ACHN (cell line): ENCODE results near the gene NUCKS1.
A peak's percentile ranks its signal among the peaks of the same experiment; 100 is the strongest.

ENCODE experiments used
- DNase-seq: peaks from one replicate; pipeline ENCODE4 v3.0.0-alpha.2; 2015
- in situ Hi-C: cut with HindIII; loops from 2 replicates; pipeline ENCODE4 v1.10.0; 2017; ENCODE audit warnings: low sequenced_read_pairs, low pct_ligation_motif_present, low pct_unique_long_range_greater_than_20kb

NUCKS1 gene

GRCh38 chr1:205710201-205711062 is 39.5 kb downstream of the NUCKS1 start:
- in situ Hi-C loops = no loop called here
- no peak for DNase-seq

- DNase-seq = no peak
- in situ Hi-C loops = no loop called here
Measured at GRCh38 chr1:205709640-205710039, 40.3 kb downstream of the NUCKS1 start.

- in situ Hi-C loops = no loop called here
- DNase-seq = peak; percentile 11
Measured at GRCh38 chr1:205709059-205709398, 41.0 kb downstream of the NUCKS1 start.

- in situ Hi-C loops = no loop called here
- no peak for DNase-seq
Measured at GRCh38 chr1:205706601-205707502, 43.1 kb downstream of the NUCKS1 start.

- in situ Hi-C loops = no loop called here
- DNase-seq = no peak
Measured at GRCh38 chr1:205704903-205705302, 45.1 kb downstream of the NUCKS1 start.

- no peak for DNase-seq
- in situ Hi-C loops = no loop called here
Measured at GRCh38 chr1:205703072-205703471, 46.9 kb downstream of the NUCKS1 start.

GRCh38 chr1:205701891-205702290 is 48.1 kb downstream of the NUCKS1 start:
- DNase-seq = no peak
- in situ Hi-C loops = no loop called here

GRCh38 chr1:205701420-205701819 is 48.6 kb downstream of the NUCKS1 start:
- in situ Hi-C loops = no loop called here

GRCh38 chr1:205700865-205701401 is 49.0 kb downstream of the NUCKS1 start:
- DNase-seq = no peak
- in situ Hi-C loops = no loop called here

More at GRCh38 chr1:205701420-205701819, 48.6 kb downstream of the NUCKS1 start:
- no peak for DNase-seq

GRCh38 chr1:205699416-205699815 is 50.6 kb downstream of the NUCKS1 start:
- no peak for DNase-seq
- in situ Hi-C loops = no loop called here

GRCh38 chr1:205698921-205699320 is 51.1 kb downstream of the NUCKS1 start:
- DNase-seq = no peak
- in situ Hi-C loops = no loop called here

GRCh38 chr1:205693421-205693991 is 56.5 kb downstream of the NUCKS1 start:
- in situ Hi-C loops = no loop called here
- DNase-seq = no peak

GRCh38 chr1:205692423-205692822 is 57.6 kb downstream of the NUCKS1 start:
- DNase-seq = no peak
- in situ Hi-C loops = no loop called here

GRCh38 chr1:205690122-205690756 is 59.7 kb downstream of the NUCKS1 start:
- in situ Hi-C loops = no loop called here
- DNase-seq = no peak

- in situ Hi-C loops = no loop called here
- DNase-seq = no peak
Measured at GRCh38 chr1:205689479-205689878, 60.5 kb downstream of the NUCKS1 start.

GRCh38 chr1:205688171-205689080 is 61.6 kb downstream of the NUCKS1 start:
- DNase-seq = no peak
- in situ Hi-C loops = no loop called here

- in situ Hi-C loops = no loop called here
- no peak for DNase-seq
Measured at GRCh38 chr1:205687242-205687641, 62.7 kb downstream of the NUCKS1 start.

- in situ Hi-C loops = no loop called here
- no peak for DNase-seq
Measured at GRCh38 chr1:205681364-205681763, 68.6 kb downstream of the NUCKS1 start.
